ENCODE measurements around the gene MFAP3.

- no peak for TF ChIP-seq CTCF (IDR thresholded peaks at IDR 0.05)
- no peak for TF ChIP-seq EP300 (IDR thresholded peaks at IDR 0.05)
These were observed 19.6 kb downstream of the MFAP3 start for GRCh38 chr5:154058055-154059038.

Data from ovary (tissue), 3 donors.